ENCODE measurements around the gene PAIP2.

- TF ChIP-seq POLR2A (IDR thresholded peaks at IDR 0.05): no peak
- no peak for TF ChIP-seq CTCF (IDR thresholded peaks at IDR 0.05)
- no peak for TF ChIP-seq POLR2AphosphoS5 (IDR thresholded peaks at IDR 0.05; ENCODE audit: insufficient read depth in 1 of 2, low read depth in 1 of 2)
Observed at GRCh38 chr5:139343476-139343875, 1.8 kb downstream of the PAIP2 start.
